ENCODE results near the gene USP17L19. TPM values are rescaled to one million over a fixed set of nuclear protein-coding genes. Genes with fewer than 3 reads are reported as not detected.
"Not testable (repeated sequence)": the region's sequence is repeated elsewhere in the genome, so short reads cannot be mapped to it uniquely, and the experiment has no call there.

Gene USP17L19, protein sequence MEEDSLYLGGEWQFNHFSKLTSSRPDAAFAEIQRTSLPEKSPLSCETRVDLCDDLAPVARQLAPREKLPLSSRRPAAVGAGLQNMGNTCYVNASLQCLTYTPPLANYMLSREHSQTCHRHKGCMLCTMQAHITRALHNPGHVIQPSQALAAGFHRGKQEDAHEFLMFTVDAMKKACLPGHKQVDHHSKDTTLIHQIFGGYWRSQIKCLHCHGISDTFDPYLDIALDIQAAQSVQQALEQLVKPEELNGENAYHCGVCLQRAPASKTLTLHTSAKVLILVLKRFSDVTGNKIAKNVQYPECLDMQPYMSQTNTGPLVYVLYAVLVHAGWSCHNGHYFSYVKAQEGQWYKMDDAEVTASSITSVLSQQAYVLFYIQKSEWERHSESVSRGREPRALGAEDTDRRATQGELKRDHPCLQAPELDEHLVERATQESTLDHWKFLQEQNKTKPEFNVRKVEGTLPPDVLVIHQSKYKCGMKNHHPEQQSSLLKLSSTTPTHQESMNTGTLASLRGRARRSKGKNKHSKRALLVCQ
- total RNA-seq (not detected), polyA plus RNA-seq (ENCODE audit: insufficient read depth, low read depth, low replicate concordance) (not detected)
- long read RNA-seq, donor 1: 0 reads
- long read RNA-seq, donor 2: 0 reads

DNA sequence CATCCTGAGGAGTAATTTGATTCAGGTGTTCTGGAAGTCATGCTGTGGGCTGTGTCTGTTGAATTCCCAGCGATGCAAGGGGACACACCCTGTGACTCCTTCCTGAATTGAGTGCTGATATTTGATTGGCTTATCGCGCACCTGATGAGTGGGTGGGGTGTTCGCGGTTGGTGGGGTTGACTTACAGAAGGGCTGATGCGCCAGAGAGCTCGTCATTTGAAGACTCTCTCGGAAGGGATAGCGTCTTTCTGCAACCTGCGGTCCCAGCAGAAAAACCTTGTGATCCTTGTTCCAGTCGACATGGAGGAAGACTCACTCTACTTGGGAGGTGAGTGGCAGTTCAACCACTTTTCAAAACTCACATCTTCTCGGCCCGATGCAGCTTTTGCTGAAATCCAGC, at the start of gene USP17L19:
Gene USP17L19 (plus strand): TSS at position 301 of the 400 bp plus-strand sequence. CDS start 0 bp downstream, at position 301.
- intact Hi-C loops (cut with DNase I; ENCODE audit: low total_unique reads); H3K36me3 ChIP-seq (ENCODE audit: low read depth, missing control alignments); H3K27ac ChIP-seq; H3K27me3 ChIP-seq; H3K9me3 ChIP-seq; DNase-seq; H3K4me3 ChIP-seq; H3K4me1 ChIP-seq: not testable (repeated sequence)
- no CpG with 5 or more reads among the region's 13 CpGs for WGBS, 2 donors

DNA sequence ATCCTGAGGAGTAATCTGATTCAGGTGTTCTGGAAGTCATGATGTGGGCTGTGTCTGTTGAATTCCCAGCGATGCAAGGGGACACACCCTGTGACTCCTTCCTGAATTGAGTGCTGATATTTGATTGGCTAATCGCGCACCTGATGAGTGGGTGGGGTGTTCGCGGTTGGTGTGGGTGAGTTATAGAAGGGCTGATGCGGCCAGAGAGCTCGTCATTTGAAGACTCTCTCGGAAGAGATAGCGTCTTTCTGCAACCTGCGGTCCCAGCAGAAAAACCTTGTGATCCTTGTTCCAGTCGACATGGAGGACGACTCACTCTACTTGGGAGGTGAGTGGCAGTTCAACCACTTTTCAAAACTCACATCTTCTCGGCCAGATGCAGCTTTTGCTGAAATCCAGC, 42.8 kb upstream of the USP17L19 start, which contains the start of gene USP17L10:
Gene USP17L10 (plus strand): TSS at position 301 of the 400 bp plus-strand sequence. CDS start 0 bp downstream, at position 301.
- WGBS, 2 donors: no CpG with 5 or more reads among the region's 13 CpGs
- H3K27me3 ChIP-seq; H3K9me3 ChIP-seq; intact Hi-C loops (cut with DNase I; ENCODE audit: low total_unique reads); H3K4me3 ChIP-seq; H3K36me3 ChIP-seq (ENCODE audit: low read depth, missing control alignments); H3K4me1 ChIP-seq; H3K27ac ChIP-seq; DNase-seq: not testable (repeated sequence)

DNA sequence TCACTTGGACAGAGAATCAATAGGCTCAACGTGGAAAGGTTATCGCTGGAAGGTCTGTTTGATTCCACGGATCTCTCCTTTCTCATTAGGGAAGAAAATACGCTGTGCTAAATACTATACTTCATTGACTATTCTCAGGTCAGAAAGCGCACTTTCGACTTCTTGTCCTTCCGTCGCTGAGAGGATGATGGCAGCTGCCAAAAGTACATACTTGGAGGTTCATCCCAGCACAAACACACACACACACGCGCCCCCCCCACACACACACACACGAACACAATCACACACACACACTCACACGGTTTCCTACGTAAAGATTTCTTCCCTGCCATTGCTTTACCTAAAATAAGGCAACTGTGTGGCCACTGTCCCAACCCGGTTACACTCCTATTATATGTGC, 38.5 kb upstream of the USP17L19 start:
- H3K27ac ChIP-seq; DNase-seq; H3K27me3 ChIP-seq; H3K4me1 ChIP-seq; H3K4me3 ChIP-seq; intact Hi-C loops (cut with DNase I; ENCODE audit: low total_unique reads); H3K36me3 ChIP-seq (ENCODE audit: low read depth, missing control alignments); H3K9me3 ChIP-seq: not testable (repeated sequence)
- 56 to 62% methylated on average over 9 to 10 of the region's 14 CpGs for WGBS, 2 donors

DNA sequence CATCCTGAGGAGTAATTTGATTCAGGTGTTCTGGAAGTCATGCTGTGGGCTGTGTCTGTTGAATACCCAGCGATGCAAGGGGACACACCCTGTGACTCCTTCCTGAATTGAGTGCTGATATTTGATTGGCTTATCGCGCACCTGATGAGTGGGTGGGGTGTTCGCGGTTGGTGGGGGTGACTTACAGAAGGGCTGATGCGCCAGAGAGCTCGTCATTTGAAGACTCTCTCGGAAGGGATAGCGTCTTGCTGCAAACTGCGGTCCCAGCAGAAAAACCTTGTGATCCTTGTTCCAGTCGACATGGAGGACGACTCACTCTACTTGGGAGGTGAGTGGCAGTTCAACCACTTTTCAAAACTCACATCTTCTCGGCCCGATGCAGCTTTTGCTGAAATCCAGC, 38.1 kb upstream of the USP17L19 start, which contains the start of gene USP17L11:
Gene USP17L11 (plus strand): TSS at position 301 of the 400 bp plus-strand sequence. CDS start 0 bp downstream, at position 301.
- H3K9me3 ChIP-seq; DNase-seq; H3K27ac ChIP-seq; H3K36me3 ChIP-seq (ENCODE audit: low read depth, missing control alignments); H3K27me3 ChIP-seq; H3K4me1 ChIP-seq; intact Hi-C loops (cut with DNase I; ENCODE audit: low total_unique reads); H3K4me3 ChIP-seq: not testable (repeated sequence)
- WGBS, 2 donors: no CpG with 5 or more reads among the region's 14 CpGs

DNA sequence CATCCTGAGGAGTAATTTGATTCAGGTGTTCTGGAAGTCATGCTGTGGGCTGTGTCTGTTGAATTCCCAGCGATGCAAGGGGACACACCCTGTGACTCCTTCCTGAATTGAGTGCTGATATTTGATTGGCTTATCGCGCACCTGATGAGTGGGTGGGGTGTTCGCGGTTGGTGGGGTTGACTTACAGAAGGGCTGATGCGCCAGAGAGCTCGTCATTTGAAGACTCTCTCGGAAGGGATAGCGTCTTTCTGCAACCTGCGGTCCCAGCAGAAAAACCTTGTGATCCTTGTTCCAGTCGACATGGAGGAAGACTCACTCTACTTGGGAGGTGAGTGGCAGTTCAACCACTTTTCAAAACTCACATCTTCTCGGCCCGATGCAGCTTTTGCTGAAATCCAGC, 33.3 kb upstream of the USP17L19 start, which contains the start of gene USP17L12:
Gene USP17L12 (plus strand): TSS at position 301 of the 400 bp plus-strand sequence. CDS start 0 bp downstream, at position 301.
- H3K4me1 ChIP-seq; DNase-seq; intact Hi-C loops (cut with DNase I; ENCODE audit: low total_unique reads); H3K4me3 ChIP-seq; H3K27ac ChIP-seq; H3K36me3 ChIP-seq (ENCODE audit: low read depth, missing control alignments); H3K27me3 ChIP-seq; H3K9me3 ChIP-seq: not testable (repeated sequence)
- WGBS, 2 donors: no CpG with 5 or more reads among the region's 13 CpGs

DNA sequence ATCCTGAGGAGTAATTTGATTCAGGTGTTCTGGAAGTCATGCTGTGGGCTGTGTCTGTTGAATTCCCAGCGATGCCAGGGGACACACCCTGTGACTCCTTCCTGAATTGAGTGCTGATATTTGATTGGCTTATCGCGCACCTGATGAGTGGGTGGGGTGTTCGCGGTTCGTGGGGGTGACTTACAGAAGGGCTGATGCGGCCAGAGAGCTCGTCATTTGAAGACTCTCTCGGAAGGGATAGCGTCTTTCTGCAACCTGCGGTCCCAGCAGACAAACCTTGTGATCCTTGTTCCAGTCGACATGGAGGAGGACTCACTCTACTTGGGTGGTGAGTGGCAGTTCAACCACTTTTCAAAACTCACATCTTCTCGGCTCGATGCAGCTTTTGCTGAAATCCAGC, 28.6 kb upstream of the USP17L19 start, which contains the start of gene USP17L13:
Gene USP17L13 (plus strand): TSS at position 301 of the 400 bp plus-strand sequence. CDS start 0 bp downstream, at position 301.
- H3K4me3 ChIP-seq; H3K27ac ChIP-seq; H3K36me3 ChIP-seq (ENCODE audit: low read depth, missing control alignments); intact Hi-C loops (cut with DNase I; ENCODE audit: low total_unique reads); H3K4me1 ChIP-seq; DNase-seq; H3K27me3 ChIP-seq; H3K9me3 ChIP-seq: not testable (repeated sequence)
- WGBS, 2 donors: no CpG with 5 or more reads among the region's 14 CpGs

DNA sequence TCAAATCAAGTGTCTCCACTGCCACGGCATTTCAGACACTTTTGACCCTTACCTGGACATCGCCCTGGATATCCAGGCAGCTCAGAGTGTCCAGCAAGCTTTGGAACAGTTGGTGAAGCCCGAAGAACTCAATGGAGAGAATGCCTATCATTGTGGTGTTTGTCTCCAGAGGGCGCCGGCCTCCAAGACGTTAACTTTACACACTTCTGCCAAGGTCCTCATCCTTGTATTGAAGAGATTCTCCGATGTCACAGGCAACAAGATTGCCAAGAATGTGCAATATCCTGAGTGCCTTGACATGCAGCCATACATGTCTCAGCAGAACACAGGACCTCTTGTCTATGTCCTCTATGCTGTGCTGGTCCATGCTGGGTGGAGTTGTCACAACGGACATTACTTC, 22.9 kb upstream of the USP17L19 start:
- H3K9me3 ChIP-seq; H3K27me3 ChIP-seq; DNase-seq; H3K4me1 ChIP-seq; H3K4me3 ChIP-seq; intact Hi-C loops (cut with DNase I; ENCODE audit: low total_unique reads); H3K27ac ChIP-seq; H3K36me3 ChIP-seq (ENCODE audit: low read depth, missing control alignments): not testable (repeated sequence)
- 82% methylated on average over 5 of the region's 8 CpGs; no CpG with 5 or more reads in 1 of the 2 donors for WGBS, 2 donors

DNA sequence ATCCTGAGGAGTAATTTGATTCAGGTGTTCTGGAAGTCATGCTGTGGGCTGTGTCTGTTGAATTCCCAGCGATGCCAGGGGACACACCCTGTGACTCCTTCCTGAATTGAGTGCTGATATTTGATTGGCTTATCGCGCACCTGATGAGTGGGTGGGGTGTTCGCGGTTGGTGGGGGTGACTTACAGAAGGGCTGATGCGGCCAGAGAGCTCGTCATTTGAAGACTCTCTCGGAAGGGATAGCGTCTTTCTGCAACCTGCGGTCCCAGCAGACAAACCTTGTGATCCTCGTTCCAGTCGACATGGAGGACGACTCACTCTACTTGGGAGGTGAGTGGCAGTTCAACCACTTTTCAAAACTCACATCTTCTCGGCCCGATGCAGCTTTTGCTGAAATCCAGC, 19.1 kb upstream of the USP17L19 start, which contains the start of gene USP17L15:
Gene USP17L15 (plus strand): TSS at position 301 of the 400 bp plus-strand sequence. CDS start 0 bp downstream, at position 301.
- intact Hi-C loops (cut with DNase I; ENCODE audit: low total_unique reads): not testable (repeated sequence)

DNA sequence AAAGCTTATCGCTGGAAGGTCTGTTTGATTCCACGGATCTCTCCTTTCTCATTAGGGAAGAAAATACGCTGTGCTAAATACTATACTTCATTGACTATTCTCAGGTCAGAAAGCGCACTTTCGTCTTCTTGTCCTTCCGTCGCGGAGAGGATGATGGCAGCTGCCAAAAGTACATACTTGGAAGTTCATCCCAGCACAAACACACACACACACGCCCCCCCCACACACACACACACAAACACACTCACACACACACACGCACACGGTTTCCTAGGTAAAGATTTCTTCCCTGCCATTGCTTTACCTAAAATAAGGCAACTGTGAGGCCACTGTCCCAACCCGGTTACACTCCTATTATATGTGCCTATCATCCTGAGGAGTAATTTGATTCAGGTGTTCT, 14.7 kb upstream of the USP17L19 start:
- H3K27ac ChIP-seq; H3K36me3 ChIP-seq (ENCODE audit: low read depth, missing control alignments); H3K9me3 ChIP-seq; H3K27me3 ChIP-seq; intact Hi-C loops (cut with DNase I; ENCODE audit: low total_unique reads); H3K4me1 ChIP-seq; H3K4me3 ChIP-seq: not testable (repeated sequence)
- WGBS, 2 donors: no CpG with 5 or more reads among the region's 12 CpGs
- peak; percentile 10 for DNase-seq

More for the DNA sequence above, 19.1 kb upstream of the USP17L19 start, which contains the start of gene USP17L15:
- H3K27me3 ChIP-seq; H3K4me3 ChIP-seq; DNase-seq; H3K36me3 ChIP-seq (ENCODE audit: low read depth, missing control alignments); H3K4me1 ChIP-seq; H3K27ac ChIP-seq; H3K9me3 ChIP-seq: not testable (repeated sequence)
- WGBS, 2 donors: no CpG with 5 or more reads among the region's 15 CpGs

DNA sequence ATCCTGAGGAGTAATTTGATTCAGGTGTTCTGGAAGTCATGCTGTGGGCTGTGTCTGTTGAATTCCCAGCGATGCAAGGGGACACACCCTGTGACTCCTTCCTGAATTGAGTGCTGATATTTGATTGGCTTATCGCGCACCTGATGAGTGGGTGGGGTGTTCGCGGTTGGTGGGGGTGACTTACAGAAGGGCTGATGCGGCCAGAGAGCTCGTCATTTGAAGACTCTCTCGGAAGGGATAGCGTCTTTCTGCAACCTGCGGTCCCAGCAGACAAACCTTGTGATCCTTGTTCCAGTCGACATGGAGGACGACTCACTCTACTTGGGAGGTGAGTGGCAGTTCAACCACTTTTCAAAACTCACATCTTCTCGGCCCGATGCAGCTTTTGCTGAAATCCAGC, 9.6 kb upstream of the USP17L19 start, which contains the start of gene USP17L17:
Gene USP17L17 (plus strand): TSS at position 301 of the 400 bp plus-strand sequence. CDS start 0 bp downstream, at position 301.
- 83% methylated on average over 14 of the region's 14 CpGs; no CpG with 5 or more reads in 1 of the 2 donors for WGBS, 2 donors
- H3K27ac ChIP-seq; H3K4me1 ChIP-seq; intact Hi-C loops (cut with DNase I; ENCODE audit: low total_unique reads); H3K27me3 ChIP-seq; H3K4me3 ChIP-seq; H3K36me3 ChIP-seq (ENCODE audit: low read depth, missing control alignments); DNase-seq; H3K9me3 ChIP-seq: not testable (repeated sequence)

DNA sequence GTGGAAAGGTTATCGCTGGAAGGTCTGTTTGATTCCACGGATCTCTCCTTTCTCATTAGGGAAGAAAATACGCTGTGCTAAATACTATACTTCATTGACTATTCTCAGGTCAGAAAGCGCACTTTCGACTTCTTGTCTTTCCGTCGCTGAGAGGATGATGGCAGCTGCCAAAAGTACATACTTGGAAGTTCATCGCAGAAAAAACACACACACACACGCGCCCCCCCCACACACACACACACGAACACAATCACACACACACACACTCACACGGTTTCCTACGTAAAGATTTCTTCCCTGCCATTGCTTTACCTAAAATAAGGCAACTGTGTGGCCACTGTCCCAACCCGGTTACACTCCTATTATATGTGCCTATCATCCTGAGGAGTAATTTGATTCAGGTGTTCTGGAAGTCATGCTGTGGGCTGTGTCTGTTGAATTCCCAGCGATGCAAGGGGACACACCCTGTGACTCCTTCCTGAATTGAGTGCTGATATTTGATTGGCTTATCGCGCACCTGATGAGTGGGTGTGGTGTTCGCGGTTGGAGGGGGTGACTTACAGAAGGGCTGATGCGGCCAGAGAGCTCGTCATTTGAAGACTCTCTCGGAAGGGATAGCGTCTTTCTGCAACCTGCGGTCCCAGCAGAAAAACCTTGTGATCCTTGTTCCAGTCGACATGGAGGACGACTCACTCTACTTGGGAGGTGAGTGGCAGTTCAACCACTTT, 5.1 kb upstream of the USP17L19 start, which contains the start of gene USP17L18:
Gene USP17L18 (plus strand): TSS at position 678 of the 728 bp plus-strand sequence. CDS start 0 bp downstream, at position 678.
- intact Hi-C loops (cut with DNase I; ENCODE audit: low total_unique reads); H3K36me3 ChIP-seq (ENCODE audit: low read depth, missing control alignments); H3K27ac ChIP-seq; H3K27me3 ChIP-seq; H3K4me1 ChIP-seq; H3K4me3 ChIP-seq; H3K9me3 ChIP-seq: not testable (repeated sequence)
- 50 to 55% methylated on average over 9 to 11 of the region's 26 CpGs for WGBS, 2 donors
- peak; percentile 13 for DNase-seq

Data from testis (tissue), 5 donors.